H9 (cell line): Measurements from ENCODE around the gene MAST2. TPM values are rescaled to one million over a fixed set of nuclear protein-coding genes. Genes with fewer than 3 reads are reported as not detected.

Experiments
- DNase-seq: peaks from one replicate; pipeline ENCODE4 v3.0.0-alpha.2; 2017
- H2AFZ ChIP-seq: one replicate; pipeline ENCODE4 v1.6.1; 2013; ENCODE audit warnings: mild to moderate bottlenecking, low read length, control low read depth, moderate library complexity
- H2AK5ac ChIP-seq: 2 replicates; pipeline ENCODE4 v1.6.1; 2013; ENCODE audit warnings: low read length, control low read depth, mixed read lengths; ENCODE audit not compliant: insufficient read length
- H2BK120ac ChIP-seq: one replicate; pipeline ENCODE4 v1.6.1; 2013; ENCODE audit warnings: low read depth, mild to moderate bottlenecking, low read length, control low read depth, inconsistent platforms; ENCODE audit not compliant: poor library complexity, severe bottlenecking
- H2BK12ac ChIP-seq: 2 replicates; pipeline ENCODE4 v1.6.1; 2013; ENCODE audit warnings: low read length, control low read depth, mixed read lengths, low read depth; ENCODE audit not compliant: insufficient read length
- H2BK15ac ChIP-seq: 2 replicates; pipeline ENCODE4 v1.6.1; 2013; ENCODE audit warnings: low read depth, low read length, control low read depth
- H2BK20ac ChIP-seq: one replicate; pipeline ENCODE4 v1.6.1; 2013; ENCODE audit warnings: low read depth, mild to moderate bottlenecking, low read length, control low read depth, inconsistent platforms; ENCODE audit not compliant: poor library complexity, severe bottlenecking
- H2BK5ac ChIP-seq: 2 replicates; pipeline ENCODE4 v1.6.1; 2013; ENCODE audit warnings: low read length, control low read depth, mixed read lengths; ENCODE audit not compliant: insufficient read length
- H3K14ac ChIP-seq: 2 replicates; pipeline ENCODE4 v1.6.1; 2013; ENCODE audit warnings: low read length, control low read depth; ENCODE audit not compliant: insufficient read depth
- H3K18ac ChIP-seq: 2 replicates; pipeline ENCODE4 v1.6.1; 2013; ENCODE audit warnings: low read depth, mild to moderate bottlenecking, mixed read lengths, low read length, control low read depth; ENCODE audit not compliant: insufficient read length
- H3K23ac ChIP-seq: 2 replicates; pipeline ENCODE4 v1.6.1; 2013; ENCODE audit warnings: low read length, control low read depth, mixed read lengths, low read depth; ENCODE audit not compliant: insufficient read length
- H3K23me2 ChIP-seq: 2 replicates; pipeline ENCODE4 v1.6.1; 2013; ENCODE audit warnings: low read depth, mild to moderate bottlenecking, mixed read lengths, low read length, control low read depth; ENCODE audit not compliant: insufficient read length, poor library complexity, severe bottlenecking
- H3K27ac ChIP-seq: 2 replicates; pipeline ENCODE4 v1.5.1; 2013; ENCODE audit warnings: low read length, control low read depth, mixed read lengths, low read depth; ENCODE audit not compliant: insufficient read length
- H3K27me3 ChIP-seq: 2 replicates; pipeline ENCODE4 v1.6.1; 2013; ENCODE audit warnings: low read length, control low read depth, inconsistent platforms; ENCODE audit not compliant: insufficient read depth
- H3K4ac ChIP-seq: 2 replicates; pipeline ENCODE4 v1.6.1; 2013; ENCODE audit warnings: low read depth, mild to moderate bottlenecking, control low read depth, inconsistent platforms, low read length, moderate library complexity
- H3K4me1 ChIP-seq: 2 replicates; pipeline ENCODE4 v1.6.1; 2013; ENCODE audit warnings: low read length, control low read depth, inconsistent platforms; ENCODE audit not compliant: insufficient read depth
- H3K4me2 ChIP-seq: 2 replicates; pipeline ENCODE4 v1.6.1; 2013; ENCODE audit warnings: low read length, control low read depth, mixed read lengths; ENCODE audit not compliant: insufficient read length, insufficient read depth
- H3K56ac ChIP-seq: 2 replicates; pipeline ENCODE4 v1.6.1; 2013; ENCODE audit warnings: low read depth, mild to moderate bottlenecking, mixed read lengths, low read length, control low read depth; ENCODE audit not compliant: insufficient read length
- H3K79me1 ChIP-seq: 2 replicates; pipeline ENCODE4 v1.6.1; 2013; ENCODE audit warnings: low read depth, mild to moderate bottlenecking, moderate library complexity, low read length, control low read depth, inconsistent platforms; ENCODE audit not compliant: insufficient read depth, poor library complexity, severe bottlenecking
- H3K79me2 ChIP-seq: 2 replicates; pipeline ENCODE4 v1.6.1; 2013; ENCODE audit warnings: low read length, control low read depth, inconsistent platforms; ENCODE audit not compliant: insufficient read depth
- H3K9ac ChIP-seq: 2 replicates; pipeline ENCODE4 v1.6.1; 2013; ENCODE audit warnings: low read length, control low read depth, mixed read lengths; ENCODE audit not compliant: insufficient read length; ENCODE audit errors: extremely low read depth
- H3K9me3 ChIP-seq: one replicate; pipeline ENCODE4 v1.6.1; 2013; ENCODE audit warnings: low read depth, low read length, inconsistent platforms; ENCODE audit not compliant: control insufficient read depth
- H3T11ph ChIP-seq: one replicate; pipeline ENCODE4 v1.6.1; 2013; ENCODE audit warnings: mild to moderate bottlenecking, low read length, control low read depth, inconsistent platforms
- H4K20me1 ChIP-seq: one replicate; pipeline ENCODE4 v1.6.1; 2013; ENCODE audit not compliant: control insufficient read depth, insufficient read length, insufficient read depth
- H4K5ac ChIP-seq: 2 replicates; pipeline ENCODE4 v1.6.1; 2013; ENCODE audit warnings: low read depth, mild to moderate bottlenecking, mixed read lengths, low read length, control low read depth; ENCODE audit not compliant: insufficient read length
- H4K8ac ChIP-seq: replicated peaks from 2 replicates; pipeline ENCODE4 v1.6.1; 2013; ENCODE audit warnings: low read length, control low read depth, mixed read lengths, low read depth; ENCODE audit not compliant: insufficient read length
- H4K91ac ChIP-seq: 2 replicates; pipeline ENCODE4 v1.6.1; 2013; ENCODE audit warnings: low read depth, mild to moderate bottlenecking, moderate library complexity, mixed read lengths, low read length, control low read depth; ENCODE audit not compliant: insufficient read length
- H3K27ac Mint-ChIP-seq, 3 experiments: 2 replicates in 2 of 3; 3 replicates in 1 of 3; pipeline ENCODE4 v1.8.0; 2020 to 2021; ENCODE audit warnings: mixed read lengths in 3 of 3, mild to moderate bottlenecking in 1 of 3, moderate library complexity in 1 of 3
- H3K27me3 Mint-ChIP-seq: 2 replicates; pipeline ENCODE4 v1.8.0; 2021; ENCODE audit warnings: low read depth, mild to moderate bottlenecking, moderate library complexity, mixed read lengths
- H3K36me3 Mint-ChIP-seq, 3 experiments: 2 replicates in 2 of 3; 3 replicates in 1 of 3; pipeline ENCODE4 v1.8.0; 2020 to 2021; ENCODE audit warnings: low read depth in 3 of 3, mixed read lengths in 3 of 3; ENCODE audit not compliant: insufficient read depth in 1 of 3
- H3K4me1 Mint-ChIP-seq, 2 experiments: 2 replicates each; pipeline ENCODE4 v1.8.0; 2020; ENCODE audit warnings: mixed read lengths in 2 of 2
- H3K4me3 Mint-ChIP-seq, 2 experiments: 2 replicates in 1 of 2; 3 replicates in 1 of 2; pipeline ENCODE4 v1.8.0; 2020 to 2021; ENCODE audit warnings: mild to moderate bottlenecking in 2 of 2, mixed read lengths in 2 of 2, moderate library complexity in 1 of 2
- H3K9me3 Mint-ChIP-seq, 2 experiments: 2 replicates in 1 of 2; 3 replicates in 1 of 2; pipeline ENCODE4 v1.8.0; 2020; ENCODE audit warnings: mild to moderate bottlenecking in 2 of 2, mixed read lengths in 2 of 2, moderate library complexity in 1 of 2
- CTCF ChIP-seq: fragments of 200-600 bp; sonication (generic); conservative IDR thresholded peaks from 3 replicates; pipeline ENCODE4 v1.8.0; 2021; ENCODE audit warnings: antibody characterized with exemption, mild to moderate bottlenecking
- WGBS: extraction: QIAGEN DNeasy Blood & Tissue Kit; methylation state at CpG from one replicate; pipeline ENCODE4 v1.1.7; 2013; ENCODE audit warnings: missing lambda C conversion rate, low lambda C conversion rate, mixed read lengths; ENCODE audit not compliant: insufficient read length; ENCODE audit errors: extremely low coverage; 5-methylcytosine and 5-hydroxymethylcytosine counted together
- total RNA-seq: library from RNA; stranded (reverse); gene quantifications from 2 replicates; pipeline ENCODE4 v1.2.1, GENCODE V29; 2021

The MAST2 gene
- total RNA-seq, 1 experiment from 2014 or later: 28.8 TPM

- no peak overlapping the region for H2BK20ac ChIP-seq
- H3K56ac ChIP-seq: no peak overlapping the region
- no peak overlapping the region for H4K91ac ChIP-seq
- peaks cover 5% of the 10 kb centered on the region; the same call in 1 of the 2 replicates for H3K4me1 ChIP-seq
- TF ChIP-seq CTCF: no peak
- no peak overlapping the region for H3K23ac ChIP-seq
- no peak overlapping the region for H2AK5ac ChIP-seq
- H3K9ac ChIP-seq: no peak overlapping the region
- Mint-ChIP-seq H3K4me1 (peaks cover 22 to 25% of the 10 kb centered on the region in 2 experiments), H3K27me3 (no peaks in the 10 kb centered on the region), H3K36me3 (0 out of 7 replicates have a peak, but pooled peaks cover 0 to 4% (median 2%) of the 10 kb centered on the region in 3 experiments), H3K27ac (no peak overlapping the region), H3K4me3 (no peak overlapping the region), H3K9me3 (no peaks in the 10 kb centered on the region)
- H4K5ac ChIP-seq: no peak overlapping the region
- H2BK12ac ChIP-seq: no peak overlapping the region
- no peaks in the 10 kb centered on the region for H3K27me3 ChIP-seq
- no peak overlapping the region for H4K8ac ChIP-seq
- no peak overlapping the region for H3K27ac ChIP-seq
- no peaks in the 10 kb centered on the region for H4K20me1 ChIP-seq
- no peak overlapping the region for H3K18ac ChIP-seq
- no peak overlapping the region for H3K4ac ChIP-seq
- H3K23me2 ChIP-seq: no peaks in the 10 kb centered on the region
- no peak overlapping the region for H2BK120ac ChIP-seq
- no CpG with 5 or more reads among the region's 1 CpG for WGBS
- no peak overlapping the region for H2BK15ac ChIP-seq
- no peak overlapping the region for H2AFZ ChIP-seq
- H3K79me1 ChIP-seq: peaks cover 8% of the 10 kb centered on the region
- no peak overlapping the region for H3K14ac ChIP-seq
- H3K4me2 ChIP-seq: no peak overlapping the region
- H3T11ph ChIP-seq: no peak overlapping the region
- H2BK5ac ChIP-seq: no peak overlapping the region
- DNase-seq: no peak
- no peaks in the 10 kb centered on the region for H3K79me2 ChIP-seq
- H3K9me3 ChIP-seq: no peaks in the 10 kb centered on the region
Observed at GRCh38 chr1:45914836-45915235, 111.4 kb downstream of the MAST2 start.
